NT2/D1 (cell line): ENCODE results near the gene FDPS.
"Not testable (repeated sequence)": the region's sequence is repeated elsewhere in the genome, so short reads cannot be mapped to it uniquely, and the experiment has no call there.

ENCODE experiments used
- DNase-seq: peaks from one replicate; pipeline ENCODE4 v3.0.0-alpha.2; 2011; ENCODE audit warnings: low read depth, low spot score
- H3K27me3 ChIP-seq: 2 replicates; pipeline ENCODE4 v1.6.0; 2011; ENCODE audit warnings: mild to moderate bottlenecking; ENCODE audit not compliant: insufficient read length, insufficient read depth
- H3K36me3 ChIP-seq: 2 replicates; pipeline ENCODE4 v1.6.1; 2011; ENCODE audit warnings: mild to moderate bottlenecking, low read length, mixed read lengths; ENCODE audit not compliant: insufficient read depth, insufficient read length
- H3K4me1 ChIP-seq: 2 replicates; pipeline ENCODE4 v1.5.1; 2011; ENCODE audit not compliant: insufficient read depth, insufficient read length
- H3K4me3 ChIP-seq: 2 replicates; pipeline ENCODE4 v1.5.1; 2011; ENCODE audit warnings: low read depth; ENCODE audit not compliant: insufficient read length
- H3K9ac ChIP-seq: 2 replicates; pipeline ENCODE4 v1.6.0; 2011; ENCODE audit warnings: low read depth; ENCODE audit not compliant: insufficient read length
- H3K9me3 ChIP-seq: 2 replicates; pipeline ENCODE4 v1.5.1; 2011; ENCODE audit warnings: mild to moderate bottlenecking, low read length; ENCODE audit not compliant: insufficient read depth
- SUZ12 ChIP-seq: IDR thresholded peaks from 2 replicates; pipeline ENCODE4 v1.6.1; 2011; ENCODE audit not compliant: insufficient read length, insufficient read depth; ENCODE audit errors: extremely low read depth
- YY1 ChIP-seq: IDR thresholded peaks from 2 replicates; pipeline ENCODE4 v1.6.1; 2011; ENCODE audit not compliant: insufficient read length, insufficient read depth
- ZNF274 ChIP-seq: IDR thresholded peaks from 2 replicates; pipeline ENCODE4 v1.6.1; 2011; ENCODE audit warnings: mild to moderate bottlenecking, low read depth, low read length

Gene FDPS

DNA sequence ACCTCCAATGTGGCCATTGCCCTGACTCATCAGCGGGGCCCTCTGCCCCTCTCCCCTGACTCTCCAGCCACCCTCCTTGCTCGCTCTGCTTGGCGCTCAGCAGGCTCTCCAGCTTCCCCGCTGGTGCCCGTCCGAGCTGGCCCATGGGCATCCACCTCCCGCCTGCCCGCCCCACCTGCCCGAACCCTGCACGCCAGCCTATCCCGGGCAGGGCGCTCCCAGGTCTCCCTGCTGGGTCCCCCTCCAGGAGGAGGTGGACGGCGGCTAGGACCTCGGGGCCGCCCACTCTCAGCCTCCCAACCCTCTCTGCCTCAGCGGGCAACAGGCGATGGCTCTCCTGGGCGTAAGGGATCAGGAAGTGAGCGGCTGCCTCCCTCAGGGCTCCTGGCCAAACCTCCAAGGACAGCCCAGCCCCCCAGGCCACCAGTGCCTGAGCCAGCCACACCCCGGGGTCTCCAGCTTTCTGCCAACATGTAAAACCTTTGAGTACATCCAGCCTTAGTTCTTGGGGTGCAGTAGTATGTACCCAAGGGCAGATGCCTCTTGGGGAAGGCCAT lies 20.6 kb upstream of the FDPS start:
- no peaks in the 10 kb centered on the region for H3K9me3 ChIP-seq
- no peak overlapping the region for H3K9ac ChIP-seq
- H3K27me3 ChIP-seq: peaks cover 5% of the 10 kb centered on the region
- peaks cover 13% of the 10 kb centered on the region for H3K36me3 ChIP-seq
- no peak for DNase-seq
- TF ChIP-seq YY1: no peak
- TF ChIP-seq SUZ12: no peak
- TF ChIP-seq ZNF274: no peak
- peaks cover 4% of the 10 kb centered on the region for H3K4me1 ChIP-seq
- H3K4me3 ChIP-seq: no peak overlapping the region

DNA sequence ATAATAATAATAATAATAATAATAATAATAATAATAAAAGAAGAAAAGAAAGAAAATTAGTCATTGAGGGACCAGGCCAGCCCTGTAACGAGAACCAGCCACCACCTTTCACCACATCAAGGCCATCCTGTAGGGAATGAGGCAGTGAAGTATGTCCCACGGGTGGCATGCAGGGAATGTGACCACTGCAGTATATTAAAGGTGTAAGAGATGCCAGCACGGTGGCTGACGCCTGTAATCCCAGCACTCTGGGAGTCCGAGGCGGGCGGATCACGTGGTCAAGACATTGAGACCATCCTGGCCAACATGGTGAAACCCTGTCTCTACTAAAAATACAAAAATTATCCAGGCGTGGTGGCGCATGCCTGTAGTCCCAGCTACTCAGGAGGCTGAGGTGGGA lies 17.7 kb upstream of the FDPS start:
- DNase-seq, H3K9me3 ChIP-seq, H3K9ac ChIP-seq, H3K4me3 ChIP-seq, H3K36me3 ChIP-seq, H3K4me1 ChIP-seq: not testable (repeated sequence)
- peaks cover 34% of the 10 kb centered on the region for H3K27me3 ChIP-seq

DNA sequence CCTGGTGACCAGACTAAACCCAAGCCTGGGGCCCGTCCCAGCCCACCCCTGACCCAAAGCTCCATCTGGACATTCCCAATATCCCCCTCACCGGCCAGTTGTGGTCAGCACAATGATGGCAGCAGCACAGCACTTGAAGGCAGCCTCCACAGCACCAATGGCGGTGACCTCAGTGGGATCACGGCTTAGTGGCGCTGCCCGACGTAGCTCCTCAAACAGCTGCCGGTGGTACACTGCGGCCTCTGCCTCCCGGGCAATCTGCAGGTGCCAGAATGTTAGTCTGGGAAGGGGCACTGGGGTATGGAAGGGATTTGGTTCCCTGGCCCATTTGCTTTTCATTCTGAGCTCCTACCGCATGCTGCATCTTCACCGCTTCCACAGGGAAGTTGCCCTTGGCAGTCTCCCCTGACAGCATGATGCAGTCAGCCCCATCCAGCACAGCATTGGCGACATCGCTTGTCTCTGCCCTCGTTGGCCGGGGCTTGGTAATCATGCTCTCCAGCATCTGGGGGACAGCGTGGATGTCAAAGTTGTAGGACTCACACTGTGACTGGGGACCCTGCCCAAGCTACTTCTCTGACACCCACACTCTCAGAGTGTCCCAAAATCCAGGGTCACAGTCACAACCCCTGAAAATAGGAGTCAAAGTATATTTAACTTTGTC lies 15.4 kb upstream of the FDPS start:
- TF ChIP-seq SUZ12 (no peak), YY1 (no peak), ZNF274 (no peak)
- no peak for DNase-seq
- H3K9ac ChIP-seq: no peak overlapping the region

DNA sequence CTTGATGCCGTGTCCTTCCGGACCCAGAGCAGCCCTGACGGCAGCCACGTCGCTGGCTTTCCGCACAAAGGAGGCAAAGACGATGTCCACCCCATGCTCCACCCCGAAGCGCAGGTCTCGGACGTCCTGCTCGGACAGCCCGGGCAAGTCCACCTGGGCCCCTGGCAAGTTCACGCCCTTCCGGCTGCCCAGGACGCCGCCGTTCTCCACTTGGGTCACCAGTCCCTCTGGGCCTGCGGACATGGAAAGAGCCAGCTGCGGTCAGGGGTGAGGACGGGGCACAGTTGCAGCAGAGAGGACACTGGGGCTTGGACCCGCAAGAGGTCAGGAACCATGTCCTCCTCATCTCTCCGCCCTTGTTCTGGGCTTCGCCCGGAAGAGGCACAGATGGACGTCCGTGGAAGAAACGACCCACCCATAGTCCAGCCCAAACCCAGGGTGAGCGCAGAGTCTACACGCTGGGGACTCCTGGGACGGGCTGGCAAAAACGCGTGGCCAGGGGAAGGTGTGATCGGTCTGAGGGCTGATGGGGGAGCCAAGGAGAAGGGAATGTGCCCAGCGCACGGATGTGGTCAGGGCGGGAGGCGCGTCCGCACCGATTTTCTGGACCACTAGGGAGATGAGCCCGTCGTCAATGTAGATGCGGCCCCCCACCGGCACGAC lies 14.0 kb upstream of the FDPS start:
- Histone ChIP-seq H3K9me3 (no peaks in the 10 kb centered on the region), H3K9ac (peak overlapping the region; percentile 76), H3K27me3 (peaks cover 41% of the 10 kb centered on the region), H3K4me1 (peaks cover 9% of the 10 kb centered on the region), H3K4me3 (peak overlapping the region; percentile 66), H3K36me3 (no peaks in the 10 kb centered on the region)
- TF ChIP-seq ZNF274 (no peak), SUZ12 (no peak), YY1 (no peak)
- no peak for DNase-seq

More for the DNA sequence above, 15.4 kb upstream of the FDPS start:
- H3K4me3 ChIP-seq: no peak overlapping the region
- peaks cover 9% of the 10 kb centered on the region for H3K4me1 ChIP-seq
- H3K27me3 ChIP-seq: peaks cover 41% of the 10 kb centered on the region
- no peaks in the 10 kb centered on the region for H3K9me3 ChIP-seq
- peaks cover 2% of the 10 kb centered on the region for H3K36me3 ChIP-seq

DNA sequence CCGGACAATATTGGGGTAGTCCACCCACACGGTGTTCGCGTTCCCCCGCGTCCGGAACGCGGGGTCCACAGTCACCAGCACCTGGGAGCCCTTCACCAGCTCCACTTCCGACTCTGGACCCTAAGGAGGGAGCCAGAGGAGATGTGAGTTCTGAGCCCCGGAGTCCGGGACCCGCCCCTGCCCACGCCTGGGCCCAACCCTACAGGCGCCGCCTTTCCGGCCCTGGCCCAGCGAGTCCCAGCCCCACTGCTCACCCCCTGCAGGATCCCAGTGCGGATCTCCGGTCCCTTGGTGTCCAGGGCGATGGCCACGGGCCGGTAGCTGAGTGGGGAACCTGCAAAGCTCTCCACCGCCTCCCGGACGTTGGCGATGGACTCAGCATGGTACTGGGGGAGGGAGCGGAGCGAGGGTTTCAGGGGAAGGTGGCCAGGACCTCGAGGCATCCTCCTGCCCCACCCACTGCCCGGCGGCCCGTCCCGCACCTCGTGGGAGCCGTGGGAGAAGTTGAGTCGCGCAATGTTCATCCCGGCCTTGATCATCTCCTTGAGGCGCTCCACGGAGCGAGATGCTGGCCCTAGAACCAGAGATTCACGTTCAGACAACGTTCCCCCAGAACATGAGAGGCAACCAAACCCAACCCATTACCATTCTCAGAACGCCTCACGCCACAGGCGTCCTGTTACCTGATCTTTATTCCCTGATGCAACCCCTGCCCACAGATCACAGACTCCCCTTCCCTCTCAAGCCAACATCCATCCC lies 13.3 kb upstream of the FDPS start:
- H3K4me3 ChIP-seq: peak overlapping the region; percentile 66
- peaks cover 41% of the 10 kb centered on the region for H3K27me3 ChIP-seq
- H3K9me3 ChIP-seq: no peaks in the 10 kb centered on the region
- DNase-seq: no peak
- H3K36me3 ChIP-seq: no peaks in the 10 kb centered on the region
- H3K9ac ChIP-seq: peak overlapping the region; percentile 76
- TF ChIP-seq YY1 (no peak), SUZ12 (peak; percentile 76)
- H3K4me1 ChIP-seq: peaks cover 9% of the 10 kb centered on the region

DNA sequence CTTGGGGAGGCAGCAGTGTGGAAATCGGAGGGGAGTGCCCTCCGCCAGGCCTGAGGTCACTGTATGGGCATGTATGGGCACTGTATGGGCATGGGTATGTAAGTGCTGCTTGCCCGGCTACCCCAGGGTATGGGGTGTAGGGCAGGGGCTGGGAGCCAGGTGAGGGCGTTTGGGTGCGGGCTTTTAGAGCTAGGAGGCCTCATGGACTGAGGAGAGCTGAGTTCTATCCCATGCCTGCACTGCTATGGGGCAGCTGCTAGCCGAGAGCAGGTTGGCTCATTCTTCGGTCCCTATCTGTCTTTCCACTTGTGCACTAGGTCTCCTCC lies 12.8 kb upstream of the FDPS start:
- no peak for DNase-seq
- Histone ChIP-seq H3K36me3 (no peaks in the 10 kb centered on the region), H3K9me3 (no peaks in the 10 kb centered on the region), H3K4me3 (peak overlapping the region; percentile 66), H3K27me3 (peaks cover 41% of the 10 kb centered on the region), H3K4me1 (peaks cover 9% of the 10 kb centered on the region), H3K9ac (peak overlapping the region; percentile 76)
- TF ChIP-seq ZNF274: no peak
- TF ChIP-seq YY1: no peak
- no peak for TF ChIP-seq SUZ12

DNA sequence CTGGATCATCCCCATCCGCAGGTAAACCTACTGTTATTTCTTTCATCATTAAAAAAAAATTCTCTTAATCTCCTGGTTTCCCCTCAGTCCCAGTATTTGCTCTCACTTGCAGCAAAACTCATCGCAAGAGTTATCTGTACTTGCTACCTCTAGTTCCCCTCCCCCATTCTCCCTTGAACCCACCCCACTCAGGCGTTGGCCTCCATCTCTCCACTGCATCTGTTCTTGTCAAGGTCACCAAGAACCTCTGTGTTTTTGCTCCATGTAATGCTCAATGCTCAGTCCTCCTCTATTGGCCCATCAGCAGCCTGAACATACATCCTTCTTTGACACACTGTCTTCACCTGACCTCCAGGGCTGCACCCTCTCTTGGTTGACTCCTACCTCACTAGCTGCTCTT lies 12.0 kb upstream of the FDPS start:
- no peaks in the 10 kb centered on the region for H3K36me3 ChIP-seq
- H3K4me3 ChIP-seq: no peak overlapping the region
- DNase-seq: no peak
- H3K9ac ChIP-seq: no peak overlapping the region
- peaks cover 41% of the 10 kb centered on the region for H3K27me3 ChIP-seq
- no peak for TF ChIP-seq ZNF274
- no peak for TF ChIP-seq SUZ12
- no peak for TF ChIP-seq YY1
- H3K4me1 ChIP-seq: peaks cover 10% of the 10 kb centered on the region
- no peaks in the 10 kb centered on the region for H3K9me3 ChIP-seq
